Calu3 (cell line): Measurements from ENCODE around the gene CDC42SE1. TPM values are rescaled to one million over a fixed set of nuclear protein-coding genes. Genes with fewer than 3 reads are reported as not detected.

Experiments used
- BruUV-seq: library from RNA; stranded (reverse); fragments of 400-500 nt; replicated peaks from 2 replicates; lab custom pipeline; 2021; lab: Mats Ljungman, UMichigan
- CTCF ChIA-PET: fragments of 300-600 bp; sonication (Branson Sonifier 250); formaldehyde crosslinking; loops from one replicate; lab custom pipeline; 2022; ENCODE audit warnings: antibody characterized with exemption; lab: Charles Lee
- DNase-seq: peaks from one replicate; pipeline ENCODE4 v3.0.0; 2022
- H3K27ac Mint-ChIP-seq: one replicate; pipeline ENCODE4 v1.8.0; 2022; ENCODE audit warnings: mixed read lengths; ENCODE audit not compliant: unreplicated experiment
- H3K27me3 Mint-ChIP-seq: one replicate; pipeline ENCODE4 v1.8.0; 2022; ENCODE audit warnings: mixed read lengths; ENCODE audit not compliant: unreplicated experiment
- H3K36me3 Mint-ChIP-seq: one replicate; pipeline ENCODE4 v1.8.0; 2022; ENCODE audit warnings: mild to moderate bottlenecking, moderate library complexity, mixed read lengths; ENCODE audit not compliant: insufficient read depth, unreplicated experiment
- H3K4me1 Mint-ChIP-seq: one replicate; pipeline ENCODE4 v1.8.0; 2022; ENCODE audit warnings: mild to moderate bottlenecking, low read depth, mixed read lengths; ENCODE audit not compliant: unreplicated experiment
- H3K4me3 Mint-ChIP-seq: one replicate; pipeline ENCODE4 v1.8.0; 2022; ENCODE audit warnings: mild to moderate bottlenecking, low read depth, moderate library complexity, mixed read lengths; ENCODE audit not compliant: unreplicated experiment
- H3K9me3 Mint-ChIP-seq: one replicate; pipeline ENCODE4 v1.8.0; 2022; ENCODE audit warnings: low read depth, mixed read lengths; ENCODE audit not compliant: unreplicated experiment
- CTCF ChIP-seq: fragments of 200-600 bp; IDR thresholded peaks from one replicate; pipeline ENCODE4 v1.8.0; 2022; ENCODE audit warnings: antibody characterized with exemption; ENCODE audit not compliant: unreplicated experiment
- intact Hi-C: fragments of 100-400 bp; cut with micrococcal nuclease; formaldehyde crosslinking; loops from one replicate; pipeline ENCODE4 v1.10.0; 2022; ENCODE audit not compliant: unreplicated experiment
- total RNA-seq: library from RNA; stranded (reverse); gene quantifications from 2 replicates; pipeline ENCODE4 v1.2.3, GENCODE V29; 2022

Gene CDC42SE1
- total RNA-seq, 1 experiment from 2014 or later: 110 TPM

GRCh38 chr1:151008244-151009205 is 50.9 kb downstream of the CDC42SE1 start, which contains the start of gene PRUNE1:
Gene PRUNE1, plus strand, starts transcription at chr1:151008449. Its CDS starts 184 bp downstream, at chr1:151008633.
- Mint-ChIP-seq H3K27me3 (no peaks in the 10 kb centered on the region), H3K36me3 (peaks cover 43% of the 10 kb centered on the region), H3K27ac (peak within 1 kb of the TSS; percentile 95), H3K4me3 (peak within 1 kb of the TSS; percentile 96), H3K9me3 (no peaks in the 10 kb centered on the region), H3K4me1 (peaks cover 37% of the 10 kb centered on the region)
- DNase-seq: peak; percentile 99
- no peak for TF ChIP-seq CTCF
- BruUV-seq: no TSS peak
- intact Hi-C loops: loop anchor here (5.0 kb wide), 1 partner anchor 131 kb away; the partner anchor contains the start of gene ARNT
- CTCF ChIA-PET: interaction anchor here (0.7 to 1.5 kb wide), 2 partner anchors 39 to 901 kb away, joined by 4 read pairs; partner anchors contain the start of genes C1orf56 and THEM4

GRCh38 chr1:151007853-151008243 is 51.6 kb downstream of the CDC42SE1 start:
- peaks cover 43% of the 10 kb centered on the region for H3K36me3 Mint-ChIP-seq
- BruUV-seq: no TSS peak
- no peaks in the 10 kb centered on the region for H3K9me3 Mint-ChIP-seq
- peaks cover 37% of the 10 kb centered on the region for H3K4me1 Mint-ChIP-seq
- peak overlapping the region; percentile 95 for H3K27ac Mint-ChIP-seq
- CTCF ChIA-PET: interaction anchor here (1.5 kb wide), 1 partner anchor 40 kb away, joined by 4 read pairs; the partner anchor contains the start of gene C1orf56
- DNase-seq: no peak
- TF ChIP-seq CTCF: no peak
- peak overlapping the region; percentile 96 for H3K4me3 Mint-ChIP-seq
- intact Hi-C loops: loop anchor here (5.0 kb wide), 1 partner anchor 131 kb away; the partner anchor contains the start of gene ARNT
- no peaks in the 10 kb centered on the region for H3K27me3 Mint-ChIP-seq

- TSS peak; percentile 56 for BruUV-seq
These were observed 52.9 kb downstream of the CDC42SE1 start, which contains the start of gene MINDY1 for GRCh38 chr1:151006327-151007052. Gene MINDY1, minus strand, starts transcription at chr1:151006902. Its CDS starts 4,285 bp downstream, at chr1:151002617.

More at GRCh38 chr1:151006327-151007052, 52.9 kb downstream of the CDC42SE1 start, which contains the start of gene MINDY1:
- CTCF ChIA-PET: interaction anchor here (0.5 to 2.5 kb wide), 17 partner anchors 8 to 401 kb away, joined by 3 to 26 read pairs (median 5); partner anchors contain the start of genes ANXA9, CERS2 and GABPB2
- peak within 1 kb of the TSS; percentile 96 for H3K4me3 Mint-ChIP-seq
- intact Hi-C loops: loop anchor here (5.0 kb wide), 1 partner anchor 129 kb away; the partner anchor contains the start of gene ARNT
- H3K36me3 Mint-ChIP-seq: peaks cover 43% of the 10 kb centered on the region
- no peaks in the 10 kb centered on the region for H3K27me3 Mint-ChIP-seq
- peaks cover 37% of the 10 kb centered on the region for H3K4me1 Mint-ChIP-seq
- TF ChIP-seq CTCF: peak; percentile 30
- peak within 1 kb of the TSS; percentile 95 for H3K27ac Mint-ChIP-seq
- DNase-seq: peak; percentile 83
- no peaks in the 10 kb centered on the region for H3K9me3 Mint-ChIP-seq
